Skeletal muscle tissue (tissue), 4 donors: ENCODE data around the gene TRMT112. TPM values are rescaled to one million over a fixed set of nuclear protein-coding genes. Genes with fewer than 3 reads are reported as not detected.

Experiments used
- H3K27ac ChIP-seq: one replicate; pipeline ENCODE4 v1.7.0; 2013; ENCODE audit warnings: mild to moderate bottlenecking, low read depth, low read length, inconsistent platforms
- H3K27me3 ChIP-seq, 3 donors: one replicate each; pipeline ENCODE4 v1.7.0; 2013; ENCODE audit warnings: low read length in 3 of 3; ENCODE audit not compliant: control insufficient read depth in 3 of 3, insufficient read depth in 3 of 3
- H3K36me3 ChIP-seq, 3 donors: one replicate each; pipeline ENCODE4 v1.7.0; 2013; ENCODE audit warnings: low read length in 3 of 3; ENCODE audit not compliant: control insufficient read depth in 3 of 3, insufficient read depth in 3 of 3
- H3K4me1 ChIP-seq, 3 donors: one replicate each; pipeline ENCODE4 v1.7.0; 2013; ENCODE audit warnings: low read length in 3 of 3, mild to moderate bottlenecking in 3 of 3; ENCODE audit not compliant: control insufficient read depth in 3 of 3, insufficient read depth in 3 of 3
- H3K4me3 ChIP-seq, 3 donors: one replicate each; pipeline ENCODE4 v1.7.0; 2013; ENCODE audit warnings: low read length in 3 of 3
- H3K9ac ChIP-seq, 3 donors: one replicate each; pipeline ENCODE4 v1.7.0; 2013; ENCODE audit warnings: low read length in 3 of 3, mild to moderate bottlenecking in 3 of 3, moderate library complexity in 2 of 3, low read depth in 1 of 3
- H3K9me3 ChIP-seq, 3 donors: one replicate each; pipeline ENCODE4 v1.7.0; 2013; ENCODE audit warnings: low read length in 3 of 3; ENCODE audit not compliant: control insufficient read depth in 3 of 3
- total RNA-seq: library from RNA; depleted of rRNA; stranded (reverse); fragments of >200 nt; gene quantifications from one replicate; pipeline ENCODE4 v1.2.3, GENCODE V29; 2014
- donor health status: Osteomylitis.

Gene TRMT112
- total RNA-seq, result 247 TPM

GRCh38 chr11:64317325-64317960 lies at the start of gene TRMT112:
TSS of gene TRMT112 (minus strand) at chr11:64317559. CDS start at chr11:64317526, 33 bp downstream.
- H3K9me3 ChIP-seq, result no peaks in the 10 kb centered on the region
- peak within 1 kb of the TSS; percentile 92 to 97 (median 96) for H3K9ac ChIP-seq
- peaks cover 36 to 56% (median 43%) of the 10 kb centered on the region in 3 donors for H3K4me1 ChIP-seq
- peaks cover 25 to 31% (median 27%) of the 10 kb centered on the region in 3 donors for H3K36me3 ChIP-seq
- H3K4me3 ChIP-seq, result peak within 1 kb of the TSS; percentile 87 to 95 (median 95)
- peak within 1 kb of the TSS; percentile 99 for H3K27ac ChIP-seq
- H3K27me3 ChIP-seq, result no peaks in the 10 kb centered on the region

GRCh38 chr11:64366751-64367150 lies 49.4 kb upstream of the TRMT112 start:
- Histone ChIP-seq H3K27me3 (no peaks in the 10 kb centered on the region), H3K36me3 (peaks cover 32 to 56% (median 35%) of the 10 kb centered on the region in 3 donors)

GRCh38 chr11:64364911-64365310 lies 47.6 kb upstream of the TRMT112 start:
- Histone ChIP-seq H3K9me3 (no peaks in the 10 kb centered on the region), H3K27ac (no peak overlapping the region), H3K27me3 (no peaks in the 10 kb centered on the region), H3K9ac (no peak overlapping the region), H3K4me3 (no peak overlapping the region), H3K4me1 (peaks cover 3% of the 10 kb centered on the region in 3 donors), H3K36me3 (peaks cover 40 to 50% (median 41%) of the 10 kb centered on the region in 3 donors)

More at GRCh38 chr11:64366751-64367150, 49.4 kb upstream of the TRMT112 start:
- Histone ChIP-seq H3K4me3 (no peak overlapping the region), H3K4me1 (no peaks in the 10 kb centered on the region), H3K9me3 (no peaks in the 10 kb centered on the region), H3K9ac (no peak overlapping the region), H3K27ac (no peak overlapping the region)

GRCh38 chr11:64364435-64364834 lies 47.1 kb upstream of the TRMT112 start:
- Histone ChIP-seq H3K4me3 (no peak overlapping the region), H3K9me3 (no peaks in the 10 kb centered on the region), H3K27ac (no peak overlapping the region), H3K27me3 (no peaks in the 10 kb centered on the region), H3K36me3 (peaks cover 40 to 47% (median 40%) of the 10 kb centered on the region in 3 donors), H3K4me1 (peaks cover 7 to 8% (median 7%) of the 10 kb centered on the region in 3 donors), H3K9ac (no peak overlapping the region)

GRCh38 chr11:64362339-64362738 lies 45.0 kb upstream of the TRMT112 start:
- peaks cover 37 to 39% (median 37%) of the 10 kb centered on the region in 3 donors for H3K36me3 ChIP-seq
- H3K4me1 ChIP-seq, result peaks cover 19 to 23% (median 20%) of the 10 kb centered on the region in 3 donors
- H3K27me3 ChIP-seq, result no peaks in the 10 kb centered on the region
- H3K9ac ChIP-seq, result no peak overlapping the region
- H3K9me3 ChIP-seq, result no peaks in the 10 kb centered on the region
- H3K27ac ChIP-seq, result no peak overlapping the region
- no peak overlapping the region for H3K4me3 ChIP-seq

GRCh38 chr11:64361659-64362058 lies 44.3 kb upstream of the TRMT112 start:
- no peak overlapping the region for H3K9ac ChIP-seq
- peaks cover 36 to 37% (median 36%) of the 10 kb centered on the region in 3 donors for H3K36me3 ChIP-seq
- no peaks in the 10 kb centered on the region for H3K27me3 ChIP-seq
- no peaks in the 10 kb centered on the region for H3K9me3 ChIP-seq
- H3K4me1 ChIP-seq, result peaks cover 19 to 23% (median 20%) of the 10 kb centered on the region in 3 donors
- H3K27ac ChIP-seq, result no peak overlapping the region
- no peak overlapping the region for H3K4me3 ChIP-seq

- Histone ChIP-seq H3K27me3 (no peaks in the 10 kb centered on the region), H3K9me3 (no peaks in the 10 kb centered on the region), H3K4me1 (peaks cover 21 to 25% (median 21%) of the 10 kb centered on the region in 3 donors), H3K9ac (no peak overlapping the region), H3K27ac (no peak overlapping the region), H3K4me3 (no peak overlapping the region), H3K36me3 (peaks cover 28 to 32% (median 29%) of the 10 kb centered on the region in 3 donors)
These were observed 43.1 kb upstream of the TRMT112 start for GRCh38 chr11:64360448-64360921.

- H3K27ac ChIP-seq, result no peak overlapping the region
- peaks cover 27 to 31% (median 27%) of the 10 kb centered on the region in 3 donors for H3K4me1 ChIP-seq
- H3K9ac ChIP-seq, result peak overlapping the region; percentile 84 to 94 (median 89)
These were observed 42.5 kb upstream of the TRMT112 start for GRCh38 chr11:64359712-64360445.

GRCh38 chr11:64358907-64359711 lies 41.8 kb upstream of the TRMT112 start, which contains the start of gene RPS6KA4:
TSS of gene RPS6KA4 (plus strand) at chr11:64359162. CDS start at chr11:64359236, 74 bp downstream.
- Histone ChIP-seq H3K27me3 (peaks cover 0 to 3% (median 0%) of the 10 kb centered on the region in 3 donors), H3K4me1 (peaks cover 27 to 31% (median 28%) of the 10 kb centered on the region in 3 donors), H3K4me3 (peak within 1 kb of the TSS; percentile 78 to 96 (median 95)), H3K27ac (peak within 1 kb of the TSS; percentile 86), H3K9me3 (no peaks in the 10 kb centered on the region), H3K9ac (peak within 1 kb of the TSS; percentile 84 to 94 (median 90)), H3K36me3 (peaks cover 22 to 23% (median 23%) of the 10 kb centered on the region in 3 donors)

More at GRCh38 chr11:64359712-64360445, 42.5 kb upstream of the TRMT112 start:
- no peaks in the 10 kb centered on the region for H3K9me3 ChIP-seq
- peaks cover 23 to 26% (median 23%) of the 10 kb centered on the region in 3 donors for H3K36me3 ChIP-seq
- no peaks in the 10 kb centered on the region for H3K27me3 ChIP-seq
- H3K4me3 ChIP-seq, result peak overlapping the region; percentile 78 to 96 (median 95)
